NCI-H2196 treated with DMSO at 0.1 percent for 48 hours (cell line): ENCODE results near the gene ZSWIM8.
"Not testable (repeated sequence)": the region's sequence is repeated elsewhere in the genome, so short reads cannot be mapped to it uniquely, and the experiment has no call there.

Source experiments
- DNase-seq: peaks from one replicate; lab custom pipeline; 2025; ENCODE audit not compliant: unreplicated experiment; lab: John Stamatoyannopoulos, UW

The ZSWIM8 gene

DNA sequence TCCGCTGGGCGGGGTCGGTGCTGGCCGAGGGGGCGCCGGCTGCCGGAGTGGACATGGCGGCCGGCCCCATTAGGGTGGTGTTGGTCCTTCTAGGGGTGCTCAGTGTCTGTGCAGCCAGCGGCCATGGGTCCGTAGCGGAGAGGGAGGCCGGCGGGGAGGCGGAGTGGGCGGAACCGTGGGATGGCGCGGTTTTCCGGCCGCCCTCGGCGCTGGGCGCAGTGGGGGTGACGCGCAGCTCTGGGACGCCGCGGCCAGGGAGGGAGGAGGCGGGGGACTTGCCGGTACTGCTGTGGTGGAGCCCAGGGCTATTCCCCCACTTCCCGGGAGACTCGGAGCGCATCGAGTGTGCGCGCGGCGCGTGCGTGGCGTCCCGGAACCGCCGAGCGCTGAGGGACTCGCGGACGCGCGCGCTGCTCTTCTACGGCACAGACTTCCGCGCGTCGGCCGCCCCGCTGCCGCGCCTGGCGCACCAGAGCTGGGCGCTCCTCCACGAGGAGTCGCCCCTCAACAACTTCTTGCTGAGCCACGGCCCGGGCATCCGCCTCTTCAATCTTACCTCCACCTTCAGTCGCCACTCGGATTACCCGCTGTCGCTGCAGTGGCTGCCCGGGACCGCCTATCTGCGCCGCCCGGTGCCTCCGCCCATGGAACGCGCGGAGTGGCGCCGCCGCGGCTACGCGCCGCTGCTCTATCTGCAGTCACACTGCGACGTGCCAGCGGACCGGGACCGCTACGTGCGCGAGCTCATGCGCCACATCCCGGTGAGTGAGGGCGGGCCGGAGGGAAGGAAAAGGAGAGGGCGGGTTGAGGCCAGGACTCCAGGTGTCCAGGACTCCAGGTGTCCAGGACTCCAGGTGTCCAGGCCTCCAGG, 12.9 kb upstream of the ZSWIM8 start:
- peak; percentile 66 for DNase-seq

DNA sequence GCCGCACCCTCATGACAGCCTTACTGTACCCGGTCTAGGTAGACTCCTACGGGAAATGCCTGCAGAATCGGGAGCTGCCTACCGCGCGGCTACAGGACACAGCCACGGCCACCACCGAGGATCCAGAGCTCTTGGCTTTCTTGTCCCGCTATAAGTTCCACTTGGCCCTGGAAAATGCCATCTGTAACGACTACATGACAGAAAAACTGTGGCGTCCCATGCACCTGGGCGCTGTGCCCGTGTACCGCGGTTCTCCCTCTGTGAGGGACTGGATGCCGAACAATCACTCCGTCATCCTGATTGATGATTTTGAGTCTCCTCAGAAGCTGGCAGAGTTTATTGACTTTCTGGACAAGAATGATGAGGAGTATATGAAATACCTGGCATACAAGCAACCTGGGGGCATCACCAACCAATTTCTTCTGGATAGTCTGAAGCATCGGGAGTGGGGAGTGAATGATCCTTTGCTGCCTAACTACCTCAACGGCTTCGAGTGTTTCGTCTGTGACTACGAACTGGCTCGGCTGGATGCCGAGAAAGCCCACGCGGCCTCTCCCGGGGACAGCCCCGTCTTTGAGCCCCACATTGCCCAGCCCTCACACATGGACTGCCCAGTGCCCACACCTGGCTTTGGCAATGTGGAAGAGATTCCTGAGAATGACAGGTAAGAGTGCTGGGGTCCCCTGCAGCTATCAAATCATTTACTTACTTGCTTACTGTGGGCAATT, 12.1 kb upstream of the ZSWIM8 start:
- no peak for DNase-seq

DNA sequence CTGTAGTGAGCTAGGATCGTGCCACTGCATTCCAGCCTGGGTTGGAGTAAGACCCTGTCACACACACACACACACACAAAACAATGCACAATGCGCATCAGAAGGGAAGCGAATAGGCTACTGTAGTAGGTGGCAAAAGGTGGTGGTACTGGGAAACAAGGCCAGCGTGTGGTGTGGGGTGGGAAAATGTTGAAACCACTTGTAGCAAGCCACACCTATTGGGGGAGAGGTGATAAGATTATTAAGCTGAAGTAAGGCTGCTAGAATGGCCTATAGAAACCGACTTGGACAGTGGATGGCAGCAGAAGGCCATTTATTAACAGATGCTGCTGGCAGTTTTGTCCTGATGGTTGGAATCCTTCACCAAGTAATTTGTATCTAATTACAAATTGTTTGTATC, 10.8 kb upstream of the ZSWIM8 start:
- DNase-seq: no peak

DNA sequence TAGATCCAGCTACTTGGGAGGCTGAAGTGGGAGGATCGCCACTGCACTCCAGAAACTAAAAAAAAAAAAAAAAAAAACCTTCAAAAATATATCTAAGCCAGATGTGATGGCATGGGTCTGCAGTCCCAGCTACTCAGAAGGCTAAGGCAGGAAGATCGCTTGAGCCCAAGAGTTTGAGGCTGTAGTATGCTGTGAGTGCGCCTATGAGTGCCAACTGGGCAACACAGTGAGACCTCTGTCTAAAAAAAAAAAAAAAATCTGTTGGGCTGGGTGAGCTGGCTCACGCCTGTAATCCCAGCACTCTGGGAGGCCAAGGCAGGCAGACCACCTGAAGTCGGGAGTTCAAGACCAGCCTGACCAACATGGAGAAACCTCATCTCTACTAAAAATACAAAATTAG, 6.4 kb upstream of the ZSWIM8 start:
- DNase-seq: no peak

DNA sequence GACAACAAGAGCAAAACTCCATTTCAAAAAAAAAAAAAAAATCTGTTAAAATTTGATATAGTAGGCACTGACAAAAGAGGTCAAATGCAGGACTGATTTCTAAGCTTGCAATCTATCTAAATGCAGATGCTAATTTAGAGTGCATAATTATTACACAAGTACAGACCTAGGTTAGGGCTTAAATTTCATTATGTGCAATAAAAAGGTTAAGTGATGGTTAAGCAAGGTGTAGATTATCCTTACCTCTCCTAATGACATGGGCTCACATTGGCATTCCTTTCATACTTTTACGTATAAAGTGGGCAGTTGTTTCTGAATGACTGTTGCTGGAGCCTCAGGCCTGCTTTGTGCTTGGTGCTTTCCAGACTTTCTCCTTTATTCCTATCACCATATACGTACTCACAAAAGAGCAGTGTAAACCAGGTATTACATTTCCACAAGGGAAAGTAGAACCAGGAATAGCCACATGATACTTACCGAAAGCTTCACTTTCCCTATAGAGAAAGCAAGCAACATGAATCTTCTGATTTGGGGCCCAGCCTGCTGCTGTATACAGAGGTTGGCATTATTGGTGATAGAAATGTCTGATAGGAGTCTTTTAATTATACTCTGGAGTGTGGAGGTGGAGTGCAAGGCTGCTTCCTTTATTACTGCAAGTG, 5.7 kb upstream of the ZSWIM8 start:
- DNase-seq: no peak

DNA sequence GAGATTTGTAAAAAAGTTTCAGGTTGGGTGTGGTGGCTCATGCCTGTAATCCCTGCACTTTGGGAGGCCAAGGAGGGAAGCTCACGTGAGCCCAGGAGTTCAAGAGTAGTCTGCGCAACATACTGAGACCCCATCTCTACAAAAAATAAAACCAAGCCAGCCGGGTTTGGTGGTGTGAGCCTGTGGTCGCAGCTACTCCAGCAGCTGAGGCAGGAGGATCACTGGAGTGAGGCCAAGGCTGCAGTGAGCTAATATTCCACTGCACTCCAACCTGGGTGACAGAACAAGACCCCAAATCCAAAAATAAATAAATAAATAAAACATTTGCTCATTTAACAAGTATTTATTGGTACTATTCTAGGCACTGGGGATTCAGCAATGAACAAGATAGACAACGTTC, 5.1 kb upstream of the ZSWIM8 start:
- no peak for DNase-seq

DNA sequence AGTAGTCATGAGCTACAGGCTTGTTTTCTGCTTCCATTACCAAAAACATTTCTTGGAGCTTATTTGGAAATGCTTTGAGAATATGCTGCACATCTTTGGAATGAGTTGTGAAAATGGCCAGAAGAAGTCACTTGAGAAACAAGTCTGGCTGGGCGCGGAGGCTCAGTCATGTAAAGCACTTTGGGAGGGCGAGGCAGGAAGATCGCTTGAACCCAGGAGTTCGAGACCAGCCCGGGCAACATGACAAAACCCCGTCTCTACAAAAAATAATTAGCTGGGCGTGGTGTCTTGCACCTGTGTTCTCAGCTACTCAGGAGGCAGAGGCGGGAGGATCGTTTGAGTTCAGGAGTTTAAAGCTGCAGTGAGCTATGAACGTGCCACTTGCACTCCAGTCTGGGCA, 4.4 kb upstream of the ZSWIM8 start:
- no peak for DNase-seq

DNA sequence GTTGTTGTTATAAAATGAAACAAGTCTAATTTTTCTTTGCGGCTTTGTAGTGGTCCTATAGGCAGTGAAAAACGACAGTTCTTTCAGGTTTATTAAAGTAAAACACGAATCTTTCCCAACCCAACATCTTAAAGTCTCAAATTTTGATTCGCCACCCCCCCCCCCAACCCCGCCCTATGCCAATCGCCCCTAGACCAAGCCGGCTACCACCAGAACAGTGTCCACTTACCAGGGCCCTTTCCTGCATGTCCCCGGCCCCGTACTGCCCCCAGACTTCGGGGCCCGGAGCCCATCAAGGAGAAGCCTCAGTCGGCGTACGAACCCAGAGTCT, 3.9 kb upstream of the ZSWIM8 start:
- no peak for DNase-seq

DNA sequence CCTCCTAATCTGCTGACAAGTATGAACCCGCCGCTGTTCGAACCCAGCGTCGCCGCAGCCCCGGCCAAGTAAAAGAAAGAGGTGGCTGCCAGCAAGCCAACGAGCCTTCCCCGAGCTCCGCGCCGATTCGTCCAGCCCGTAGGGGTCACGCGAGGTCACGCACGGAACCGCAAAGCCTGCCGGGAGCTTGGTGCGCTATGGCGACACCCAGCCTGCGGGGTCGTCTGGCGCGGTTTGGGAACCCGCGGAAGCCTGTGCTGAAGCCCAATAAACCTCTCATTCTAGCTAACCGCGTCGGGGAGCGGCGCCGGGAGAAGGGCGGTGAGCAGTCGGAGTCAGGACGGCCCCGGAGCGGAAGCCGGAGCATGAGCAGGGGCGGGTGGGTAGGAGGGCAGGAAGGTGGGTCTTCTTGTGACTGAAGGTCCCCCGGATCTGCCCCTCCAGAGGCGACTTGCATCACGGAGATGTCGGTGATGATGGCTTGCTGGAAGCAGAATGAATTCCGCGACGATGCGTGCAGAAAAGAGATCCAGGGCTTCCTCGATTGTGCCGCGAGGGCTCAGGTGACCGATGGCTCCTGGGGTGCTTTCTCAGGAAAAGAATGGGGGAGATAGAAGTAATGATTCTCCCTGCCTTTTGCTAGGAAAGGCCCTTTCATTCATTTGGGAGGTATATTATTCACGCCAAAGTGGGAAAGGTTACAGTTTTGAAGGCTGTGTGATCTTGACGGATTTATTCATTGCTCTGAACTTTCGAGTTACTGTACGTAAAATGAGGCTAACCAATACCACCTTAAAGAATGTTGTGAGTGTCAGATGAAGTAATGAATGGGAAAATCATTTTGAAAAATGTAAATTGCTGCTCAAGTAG, 3.3 kb upstream of the ZSWIM8 start, which contains the start of gene CHCHD1:
Gene CHCHD1, plus strand, starts transcription at position 170 of the 870 bp plus-strand sequence. Its CDS starts 28 bp downstream, at position 198.
- DNase-seq: peak; percentile 84

DNA sequence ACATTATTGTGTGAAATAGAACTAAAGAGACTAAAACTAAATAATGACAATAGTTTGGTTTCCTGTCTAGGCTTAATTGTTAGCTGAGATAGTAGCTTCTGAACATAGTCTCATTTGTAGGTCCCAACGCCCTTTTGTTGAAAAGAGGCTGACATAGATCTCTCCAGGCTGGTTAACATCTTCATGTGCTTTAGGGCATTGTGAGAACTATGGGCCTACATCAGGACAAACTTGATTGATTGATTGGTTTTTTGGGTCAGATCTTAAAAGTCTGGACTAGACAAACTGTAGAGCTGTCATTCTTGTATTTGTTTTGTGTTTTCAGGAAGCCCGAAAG, 2.7 kb upstream of the ZSWIM8 start:
- DNase-seq: no peak

DNA sequence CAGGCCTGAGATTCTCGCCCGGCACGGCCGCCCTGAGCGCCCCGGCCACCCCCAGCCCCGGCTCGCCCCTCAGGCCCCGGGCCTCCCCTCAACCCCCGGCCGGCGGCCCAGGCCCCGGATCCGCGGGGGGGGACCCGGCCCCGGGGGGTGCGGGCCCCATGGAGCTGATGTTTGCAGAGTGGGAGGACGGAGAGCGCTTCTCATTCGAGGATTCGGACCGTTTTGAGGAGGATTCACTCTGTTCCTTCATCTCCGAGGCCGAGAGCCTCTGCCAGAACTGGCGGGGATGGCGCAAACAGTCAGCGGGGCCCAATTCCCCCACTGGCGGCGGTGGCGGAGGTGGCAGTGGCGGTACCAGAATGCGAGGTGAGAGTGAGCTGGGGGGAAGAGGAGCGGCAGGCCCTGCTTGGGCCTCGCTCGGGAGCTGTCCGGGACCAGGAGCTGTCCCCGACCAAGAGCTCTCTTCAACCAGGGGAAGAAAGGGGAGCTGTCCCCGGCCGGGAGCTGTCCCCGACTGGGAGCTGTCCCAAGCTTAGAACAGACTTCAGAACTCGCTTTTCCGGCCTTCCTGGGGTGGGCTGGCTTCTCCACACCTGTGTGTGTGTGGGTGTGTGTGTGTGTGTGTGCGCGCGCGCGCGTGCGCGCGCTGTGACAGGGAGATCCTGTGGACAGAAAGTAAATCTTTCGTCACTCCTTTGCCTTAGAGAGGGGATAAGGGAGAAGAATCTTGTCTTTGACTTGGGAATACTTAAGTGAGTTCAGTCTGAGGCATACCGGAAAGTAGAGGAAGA, 510 bp downstream of the ZSWIM8 start:
- no peak for DNase-seq

DNA sequence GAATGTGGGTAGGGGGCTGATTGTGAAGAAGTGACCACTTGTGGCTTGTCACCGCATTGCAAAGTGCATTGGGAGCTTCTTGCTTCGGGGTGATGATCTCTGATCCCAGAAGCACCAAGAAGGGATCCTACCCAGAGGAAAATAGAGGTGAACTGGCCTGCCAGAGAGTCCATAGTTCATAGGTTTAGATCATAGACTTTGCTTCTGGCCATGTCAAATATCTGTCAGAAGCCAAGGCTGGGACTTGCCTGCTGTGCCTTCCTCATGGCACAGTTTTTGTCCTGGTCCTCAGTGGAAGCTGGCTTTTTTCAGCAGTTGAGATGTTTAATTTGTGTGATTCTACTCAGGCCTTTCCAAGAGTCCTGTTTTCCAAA, 1.1 kb downstream of the ZSWIM8 start:
- no peak for DNase-seq

DNA sequence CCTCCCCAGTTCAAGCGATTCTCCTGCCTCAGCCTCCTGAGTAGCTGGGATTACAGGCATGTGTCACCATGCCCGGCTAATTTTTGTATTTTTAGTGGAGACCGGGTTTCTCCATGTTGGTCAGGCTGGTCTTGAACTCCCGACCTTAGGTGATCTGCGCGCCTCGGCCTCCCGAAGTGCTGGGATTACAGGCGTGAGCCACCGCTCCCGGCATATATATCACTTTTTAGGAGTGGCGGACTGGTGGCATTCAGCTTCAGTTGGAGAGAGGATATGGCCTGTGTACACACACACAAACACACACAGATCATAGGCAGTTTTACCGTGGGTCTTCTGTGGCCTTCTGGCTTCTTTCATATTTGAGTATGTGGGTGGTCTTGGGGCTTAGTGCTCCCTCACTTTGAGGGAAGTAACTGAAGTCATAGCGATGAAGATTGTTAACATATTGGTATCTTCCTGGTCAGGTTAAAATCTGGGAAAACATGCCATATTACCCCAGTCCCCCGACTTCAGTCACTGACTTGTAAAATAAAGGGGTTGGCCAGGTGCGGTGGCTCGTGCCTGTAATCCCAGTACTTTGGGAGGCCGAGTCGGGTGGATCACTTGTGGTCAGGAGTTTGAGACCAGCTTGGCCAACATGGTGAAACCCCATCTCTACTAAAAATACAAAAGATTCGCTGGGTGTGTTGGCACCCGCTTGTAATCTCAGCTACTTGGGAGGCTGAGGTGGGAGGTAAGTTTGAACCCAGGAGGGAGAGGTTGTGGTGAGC, 1.8 kb downstream of the ZSWIM8 start:
- not testable (repeated sequence) for DNase-seq

DNA sequence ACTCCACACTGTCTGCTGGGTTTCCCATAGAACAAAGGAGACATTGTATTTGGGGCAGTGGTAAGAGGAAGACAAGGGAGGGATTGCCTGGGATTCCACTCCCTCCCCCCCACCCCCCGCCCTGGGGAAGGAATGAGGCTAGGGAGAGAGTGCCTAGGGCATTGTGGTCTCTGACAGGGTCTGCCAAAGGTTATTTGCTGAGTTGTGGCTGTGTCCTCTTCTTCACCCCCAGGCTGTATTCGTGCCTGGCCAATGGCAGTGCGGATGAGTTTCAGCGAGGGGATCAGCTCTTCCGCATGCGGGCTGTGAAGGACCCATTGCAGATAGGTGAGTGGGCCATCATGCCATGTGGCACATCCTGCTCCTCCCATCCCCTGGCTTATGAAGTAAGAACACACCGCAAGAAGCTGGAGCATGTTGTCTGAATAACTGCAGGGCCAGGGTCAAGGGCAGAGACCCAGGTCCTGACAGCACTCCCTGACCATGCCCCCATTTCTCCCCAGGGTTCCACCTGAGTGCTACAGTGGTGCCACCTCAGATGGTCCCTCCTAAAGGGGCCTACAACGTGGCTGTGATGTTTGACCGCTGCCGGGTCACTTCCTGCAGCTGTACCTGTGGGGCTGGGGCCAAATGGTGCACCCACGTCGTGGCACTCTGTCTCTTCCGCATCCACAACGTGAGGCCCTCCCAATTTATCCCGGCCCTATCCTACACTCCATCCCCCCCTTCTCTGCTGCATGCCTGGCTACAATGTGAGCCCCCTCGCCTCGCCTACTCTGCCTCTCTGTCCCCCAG, 3.7 kb downstream of the ZSWIM8 start:
- no peak for DNase-seq

DNA sequence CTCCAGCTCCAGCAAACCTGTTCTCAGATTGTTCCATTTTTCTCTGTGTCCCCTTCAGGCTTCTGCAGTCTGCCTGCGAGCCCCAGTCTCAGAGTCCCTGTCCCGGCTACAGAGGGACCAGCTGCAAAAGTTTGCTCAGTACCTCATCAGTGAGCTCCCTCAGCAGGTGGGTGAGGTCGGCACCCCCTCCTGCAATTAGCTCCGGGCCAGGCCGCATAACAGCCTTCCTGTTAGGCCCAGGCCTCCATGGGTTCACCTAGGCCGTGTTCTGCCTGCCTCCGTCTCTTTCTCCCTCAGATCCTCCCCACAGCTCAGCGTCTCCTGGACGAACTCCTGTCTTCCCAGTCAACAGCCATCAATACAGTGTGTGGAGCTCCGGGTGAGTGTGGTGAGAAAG, 4.3 kb downstream of the ZSWIM8 start:
- DNase-seq: no peak

DNA sequence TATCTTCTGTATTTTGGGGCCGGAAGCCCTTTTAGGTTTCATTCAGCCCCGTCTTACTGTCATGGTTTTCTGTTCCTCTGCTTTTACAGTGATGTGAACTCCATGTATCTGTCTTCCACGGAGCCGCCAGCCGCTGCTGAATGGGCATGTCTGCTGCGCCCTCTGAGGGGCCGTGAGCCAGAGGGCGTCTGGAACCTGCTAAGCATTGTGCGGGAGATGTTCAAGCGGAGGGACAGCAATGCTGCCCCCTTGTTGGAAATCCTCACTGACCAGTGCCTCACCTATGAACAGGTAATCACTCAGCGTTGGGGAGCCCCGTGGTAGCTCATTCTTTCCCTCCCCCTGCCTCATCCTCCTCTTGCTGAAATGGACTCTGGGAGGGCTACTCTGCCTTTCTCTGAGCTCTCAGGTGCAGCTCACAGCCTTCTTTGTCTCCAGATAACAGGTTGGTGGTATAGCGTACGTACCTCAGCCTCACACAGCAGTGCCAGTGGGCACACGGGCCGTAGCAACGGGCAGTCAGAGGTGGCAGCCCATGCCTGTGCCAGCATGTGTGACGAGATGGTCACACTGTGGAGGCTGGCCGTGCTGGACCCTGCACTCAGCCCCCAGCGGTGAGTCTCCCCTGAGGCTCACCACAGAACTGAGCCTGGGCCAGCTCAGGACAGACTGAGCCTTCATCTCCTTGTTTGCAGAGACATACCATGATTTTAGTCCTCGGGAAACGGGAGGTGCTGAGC, 5.7 kb downstream of the ZSWIM8 start:
- DNase-seq: no peak

DNA sequence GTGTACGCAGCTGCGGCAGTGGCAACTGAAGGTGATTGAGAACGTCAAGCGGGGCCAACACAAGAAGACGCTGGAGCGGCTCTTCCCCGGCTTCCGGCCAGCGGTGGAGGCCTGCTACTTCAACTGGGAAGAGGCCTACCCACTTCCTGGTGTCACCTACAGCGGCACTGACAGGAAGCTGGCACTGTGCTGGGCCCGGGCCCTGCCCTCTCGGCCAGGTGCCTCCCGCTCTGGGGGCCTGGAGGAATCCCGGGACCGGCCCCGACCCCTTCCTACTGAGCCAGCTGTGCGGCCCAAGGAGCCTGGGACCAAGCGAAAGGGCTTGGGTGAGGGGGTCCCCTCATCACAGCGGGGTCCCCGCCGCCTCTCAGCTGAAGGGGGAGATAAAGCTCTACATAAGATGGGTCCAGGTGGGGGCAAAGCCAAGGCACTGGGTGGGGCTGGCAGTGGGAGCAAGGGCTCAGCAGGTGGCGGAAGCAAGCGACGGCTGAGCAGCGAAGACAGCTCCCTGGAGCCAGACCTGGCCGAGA, 6.5 kb downstream of the ZSWIM8 start:
- DNase-seq: no peak

DNA sequence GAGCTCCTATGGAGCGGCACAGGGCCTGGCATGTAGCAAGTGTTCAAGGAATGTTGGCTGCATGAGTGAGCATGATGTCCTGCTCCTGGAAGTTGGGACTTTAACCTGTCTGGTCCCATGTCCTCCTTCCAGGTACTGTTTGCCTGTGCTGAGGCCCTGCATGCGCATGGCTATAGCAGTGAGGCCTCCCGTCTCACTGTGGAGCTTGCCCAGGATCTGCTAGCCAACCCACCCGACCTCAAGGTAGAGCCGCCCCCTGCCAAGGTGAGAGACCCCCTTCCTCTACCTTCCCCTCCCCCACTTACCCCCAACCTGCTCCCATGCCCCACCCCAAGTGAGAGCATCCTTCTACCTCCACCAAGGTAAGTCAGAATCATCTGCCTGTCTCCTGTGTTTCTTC, 8.1 kb downstream of the ZSWIM8 start:
- no peak for DNase-seq
